HG03135 (cell line): ENCODE data around the gene KCNJ8.
"Not testable (repeated sequence)": the region's sequence is repeated elsewhere in the genome, so short reads cannot be mapped to it uniquely, and the experiment has no call there.

ENCODE experiments used
- ATAC-seq: cut with Tn5 transposase; IDR thresholded peaks from one replicate; pipeline ENCODE4 v1.9.1; 2021; ENCODE audit warnings: mild to moderate bottlenecking, moderate library complexity; ENCODE audit not compliant: unreplicated experiment

The KCNJ8 gene

DNA sequence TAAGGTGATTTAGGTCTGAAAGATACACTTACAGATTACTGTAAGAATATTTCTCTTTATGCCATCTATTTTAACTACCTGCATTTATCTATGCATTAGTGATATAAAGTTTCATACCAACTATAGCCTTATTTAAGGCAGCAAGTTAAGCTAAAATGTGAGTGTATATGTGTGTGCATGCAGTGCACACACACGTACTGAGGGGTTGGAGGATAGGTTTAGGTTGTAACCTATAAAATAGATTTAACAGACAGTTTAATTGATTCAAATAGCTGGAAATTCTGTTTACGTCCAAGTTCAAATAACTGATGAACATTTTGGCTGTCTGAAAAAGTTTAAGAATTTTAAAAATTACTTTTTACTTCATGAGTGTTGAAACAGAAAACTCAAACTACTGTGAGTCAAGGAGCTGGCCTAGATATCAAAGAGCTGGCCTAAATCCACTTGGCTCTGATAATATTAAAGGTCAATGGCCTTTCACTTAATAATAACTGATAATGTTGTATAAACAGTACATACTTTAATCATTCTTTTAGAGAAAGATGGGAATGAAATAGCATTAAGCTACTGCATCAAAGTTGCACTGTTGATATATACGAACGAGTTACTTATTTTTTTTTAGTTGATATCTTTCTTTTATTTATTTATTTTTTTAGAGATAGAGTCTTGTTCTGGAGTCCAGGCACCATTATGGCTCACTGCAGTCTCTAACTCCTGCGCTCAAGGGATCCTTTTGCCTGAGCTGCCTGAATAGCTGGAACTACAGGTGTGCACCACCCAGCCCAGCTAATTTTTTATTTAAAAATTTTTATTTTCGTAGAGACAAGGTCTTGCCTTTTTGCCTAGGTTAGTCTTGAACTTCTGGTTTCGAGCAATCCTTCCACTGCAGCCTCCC, 13.8 kb upstream of the KCNJ8 start:
- no peak for ATAC-seq

DNA sequence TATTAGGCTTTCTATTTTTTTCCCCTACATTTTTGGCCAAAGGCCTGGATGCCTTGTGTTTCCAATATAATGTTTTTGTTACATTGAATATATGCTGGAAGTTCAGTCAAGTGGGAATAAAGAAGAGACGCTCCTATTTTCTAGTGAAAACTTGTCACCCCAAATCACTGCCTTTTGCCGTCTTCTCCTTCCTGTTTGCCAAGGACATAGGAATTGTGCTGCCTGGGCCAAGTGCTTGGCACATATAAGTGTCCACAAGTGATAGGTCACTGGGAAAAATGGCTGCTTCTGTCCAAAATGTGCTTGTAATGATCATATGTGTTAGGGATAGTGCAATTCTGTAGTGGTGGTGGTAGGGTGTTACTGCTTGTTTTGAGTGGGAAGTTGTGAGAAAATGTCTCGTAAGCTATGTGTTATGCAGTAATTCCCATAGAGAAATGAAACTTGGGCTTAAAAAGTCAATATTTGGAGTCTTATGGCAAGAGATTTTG, 11.6 kb upstream of the KCNJ8 start:
- ATAC-seq: no peak

DNA sequence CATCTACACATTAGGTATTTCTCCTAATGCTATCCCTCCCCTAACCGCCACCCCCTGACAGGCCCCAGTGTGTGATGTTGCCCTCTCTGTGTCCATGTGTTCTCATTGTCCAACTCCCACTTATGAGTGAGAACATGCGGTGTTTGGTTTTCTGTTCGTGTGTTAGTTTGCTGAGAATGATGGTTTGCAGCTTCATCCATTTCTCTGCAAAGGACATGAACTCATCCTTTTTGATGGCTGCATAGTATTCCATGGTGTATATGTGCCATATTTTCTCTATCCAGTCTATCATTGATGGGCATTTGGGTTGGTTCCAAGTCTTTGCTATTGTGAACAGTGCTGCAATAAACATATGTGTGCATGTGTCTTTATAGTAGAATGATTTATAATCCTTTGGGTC, 8.2 kb upstream of the KCNJ8 start:
- not testable (repeated sequence) for ATAC-seq

DNA sequence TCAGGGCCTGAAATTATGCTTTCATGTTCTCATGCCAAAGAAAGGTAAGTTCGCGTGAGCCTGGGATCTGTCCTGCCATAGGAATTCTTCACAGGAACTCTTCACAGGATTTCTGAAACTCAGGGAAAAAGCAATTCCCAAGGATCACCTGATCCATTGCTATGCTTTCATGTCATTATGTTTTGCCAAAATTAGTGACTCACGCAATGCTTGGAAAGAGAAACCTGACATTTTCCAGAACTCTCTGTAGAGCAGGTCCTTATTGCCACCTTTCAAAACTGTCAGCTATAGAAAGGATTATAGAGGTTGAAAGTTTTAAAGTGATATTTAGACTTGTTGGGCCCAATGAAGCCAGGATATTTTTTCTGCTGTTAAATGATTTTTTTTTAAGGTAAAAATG, 6.3 kb upstream of the KCNJ8 start:
- no peak for ATAC-seq

DNA sequence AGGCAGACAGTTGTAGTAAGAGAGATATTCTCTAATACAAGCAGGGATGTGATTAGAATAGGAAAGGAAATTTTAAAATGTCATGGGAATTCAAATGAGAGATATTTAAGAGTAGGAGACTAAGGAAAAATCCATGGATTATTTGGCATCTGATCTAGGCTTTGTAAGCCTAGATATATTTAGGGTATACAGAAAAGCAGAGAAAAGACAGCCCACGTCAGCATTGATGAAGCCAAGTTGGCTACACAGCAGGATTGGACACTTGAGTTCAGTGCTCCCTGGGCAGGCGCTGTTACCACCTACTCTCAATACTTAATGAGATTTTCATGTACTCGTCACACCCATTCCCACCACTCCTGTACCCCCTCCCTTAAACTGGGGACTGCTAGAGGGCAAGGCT, 1.7 kb upstream of the KCNJ8 start:
- ATAC-seq: no peak

DNA sequence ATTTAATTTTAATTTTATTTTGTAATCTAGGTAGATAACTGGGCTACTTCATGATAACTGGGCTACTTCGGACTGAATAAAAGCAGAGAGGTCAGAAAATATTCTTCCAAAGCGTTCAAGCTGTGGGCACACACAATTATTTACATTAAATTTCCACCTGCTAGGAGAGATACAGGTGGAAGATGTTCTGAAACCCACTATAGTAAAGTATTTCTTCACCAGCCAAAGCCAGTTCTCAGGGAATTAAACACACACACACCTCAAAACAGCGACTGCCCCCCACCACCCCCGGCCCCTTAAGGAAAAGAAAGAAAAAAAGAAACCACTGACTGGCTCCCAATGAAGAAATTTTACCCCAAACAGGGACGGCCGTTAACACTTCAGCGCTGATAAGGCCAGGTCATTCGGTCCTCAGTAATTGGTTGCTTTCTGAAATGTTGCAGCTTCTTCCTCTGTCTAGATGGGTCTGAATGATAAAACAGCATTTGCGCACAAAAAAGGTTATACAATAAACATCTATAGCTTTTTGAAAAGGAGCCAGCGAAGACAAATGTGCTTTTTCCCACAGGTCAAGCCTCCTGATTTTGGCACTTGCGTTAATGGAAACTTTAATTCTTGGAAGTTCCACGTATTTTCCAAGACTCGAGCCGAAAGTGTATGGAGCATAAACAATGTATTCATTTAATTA, 771 bp upstream of the KCNJ8 start:
- ATAC-seq: no peak

DNA sequence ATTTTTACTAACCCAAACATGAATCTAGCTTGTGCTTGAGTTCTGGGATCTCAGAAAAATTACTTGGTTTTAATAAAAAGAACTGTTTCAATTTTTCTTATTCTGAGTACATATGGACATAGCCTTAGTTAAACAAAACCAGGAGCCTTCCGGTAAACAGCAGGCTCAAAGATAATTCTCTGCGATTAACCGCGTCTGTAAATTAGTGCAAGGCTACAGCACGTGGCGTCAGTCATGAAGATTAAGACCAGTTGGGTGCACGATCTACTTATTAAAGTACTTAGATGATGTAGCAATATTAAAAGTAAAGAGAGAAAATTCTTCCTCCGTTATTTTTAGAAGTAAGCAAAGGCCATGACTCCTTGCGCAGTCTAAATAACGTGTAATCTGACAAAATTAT, 700 bp downstream of the KCNJ8 start:
- ATAC-seq: no peak

DNA sequence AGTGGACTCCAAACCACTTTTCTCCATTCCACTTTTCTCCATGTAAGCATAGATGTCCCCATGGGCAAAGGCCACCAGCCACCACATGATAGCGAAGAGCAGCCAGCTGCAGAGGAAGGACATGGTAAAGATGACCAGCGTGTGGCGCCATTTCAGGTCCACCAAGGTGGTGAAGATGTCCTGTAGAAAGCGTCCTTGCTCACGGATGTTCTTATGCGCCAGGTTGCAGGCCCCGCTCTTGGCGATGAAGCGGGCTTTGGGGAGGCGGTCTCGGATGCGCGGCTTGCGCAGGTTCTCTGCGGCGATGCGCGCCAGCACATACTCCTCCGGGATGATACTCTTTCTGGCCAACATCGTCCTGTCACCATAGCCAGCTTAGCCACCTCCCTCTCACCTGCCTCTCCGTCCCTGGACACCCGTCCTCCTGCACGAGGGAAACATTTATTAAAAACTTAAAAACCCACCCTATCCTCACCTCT, 1.2 kb downstream of the KCNJ8 start:
- ATAC-seq: no peak

DNA sequence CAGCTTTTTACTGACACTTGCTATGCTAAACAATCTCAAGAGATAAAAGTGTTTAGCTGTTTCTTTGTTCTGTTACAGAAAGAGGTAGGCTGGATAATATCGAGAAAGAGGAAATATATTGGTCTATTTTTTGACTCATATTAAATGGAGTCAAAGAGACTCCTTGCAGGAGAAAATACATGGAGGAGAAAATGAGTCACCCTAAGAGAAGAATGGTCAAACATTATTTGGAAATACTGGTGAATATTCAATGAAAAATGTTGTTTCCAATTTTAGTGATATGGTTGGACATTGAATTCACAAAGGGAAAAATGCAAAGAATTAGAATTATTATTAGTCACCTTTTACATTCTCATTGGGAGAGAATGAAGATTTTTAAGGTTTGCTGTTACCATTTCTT, 3.2 kb downstream of the KCNJ8 start:
- ATAC-seq: no peak

DNA sequence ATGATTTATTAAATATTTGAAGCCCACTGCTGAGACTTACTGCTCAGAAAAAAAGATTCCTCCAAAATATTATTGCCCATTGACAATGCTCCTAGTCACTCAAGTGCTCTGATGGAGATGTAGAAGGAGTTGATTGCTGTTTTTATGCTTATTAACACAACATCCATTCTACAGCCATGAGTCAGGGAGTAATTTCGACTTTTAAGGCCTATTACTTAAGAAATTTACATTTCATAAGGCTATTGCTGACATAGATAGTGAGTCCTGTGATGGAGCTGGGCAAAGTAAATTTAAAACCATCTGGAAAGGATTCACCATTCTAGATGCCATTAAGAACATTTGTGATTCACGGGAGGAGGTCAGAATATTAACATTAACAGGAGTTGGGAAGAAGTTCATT, 5.2 kb downstream of the KCNJ8 start:
- ATAC-seq: no peak

DNA sequence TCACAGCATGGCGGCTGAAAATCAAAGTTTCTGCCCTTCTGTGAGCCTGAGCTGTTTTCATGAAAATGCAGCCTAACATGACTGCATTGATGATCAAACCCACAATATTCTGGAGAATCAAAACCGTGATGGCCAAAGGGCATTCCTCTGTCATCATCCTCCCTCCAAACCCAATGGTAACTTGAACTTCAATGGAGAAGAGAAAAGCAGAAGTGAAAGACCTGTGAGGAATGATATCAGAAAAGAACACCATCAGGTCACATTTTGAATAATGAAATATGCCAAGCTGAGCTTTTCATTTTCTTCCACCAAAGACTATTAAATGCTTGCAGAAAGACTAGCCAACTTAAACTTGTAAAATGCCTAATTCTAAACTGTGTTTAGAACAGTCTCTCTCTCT, 8.1 kb downstream of the KCNJ8 start:
- ATAC-seq: no peak

DNA sequence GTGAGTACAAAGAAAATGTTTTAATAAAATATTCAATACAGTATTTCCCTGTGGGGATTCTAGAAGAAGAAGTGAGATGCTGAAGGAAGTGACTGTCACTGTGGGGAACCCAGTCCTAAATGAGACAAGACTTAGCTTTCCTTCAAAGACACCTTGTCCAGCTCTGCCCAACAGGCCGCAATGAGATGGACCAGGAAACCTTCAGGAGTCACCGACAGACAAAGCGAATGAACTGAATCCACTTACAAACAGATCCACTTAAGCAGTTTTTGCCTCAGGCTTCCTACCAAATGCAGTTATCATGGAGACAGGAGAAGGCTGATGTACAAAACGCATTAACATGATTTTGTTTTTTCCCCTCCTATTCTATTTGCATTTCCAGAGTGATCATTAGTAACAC, 9.6 kb downstream of the KCNJ8 start:
- no peak for ATAC-seq

DNA sequence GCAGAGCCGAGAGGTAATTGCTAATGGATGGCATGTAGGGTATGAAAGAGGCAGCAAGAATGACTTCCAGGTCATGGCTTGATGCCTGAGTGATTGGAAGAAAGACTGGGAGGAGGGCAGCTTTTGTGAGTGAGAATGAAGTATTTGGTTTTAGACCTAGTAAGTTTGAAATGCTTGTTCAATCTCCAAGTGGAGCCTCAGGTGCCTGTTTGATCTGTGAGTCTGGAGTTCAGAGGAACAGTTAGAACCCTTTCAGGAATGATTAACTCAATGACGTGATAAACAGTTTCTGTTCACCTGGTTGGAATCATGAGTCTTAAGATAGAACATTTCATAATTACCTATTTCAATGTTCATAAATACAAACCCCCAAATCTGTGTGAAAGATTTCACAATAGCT, 10.4 kb downstream of the KCNJ8 start:
- ATAC-seq: no peak

DNA sequence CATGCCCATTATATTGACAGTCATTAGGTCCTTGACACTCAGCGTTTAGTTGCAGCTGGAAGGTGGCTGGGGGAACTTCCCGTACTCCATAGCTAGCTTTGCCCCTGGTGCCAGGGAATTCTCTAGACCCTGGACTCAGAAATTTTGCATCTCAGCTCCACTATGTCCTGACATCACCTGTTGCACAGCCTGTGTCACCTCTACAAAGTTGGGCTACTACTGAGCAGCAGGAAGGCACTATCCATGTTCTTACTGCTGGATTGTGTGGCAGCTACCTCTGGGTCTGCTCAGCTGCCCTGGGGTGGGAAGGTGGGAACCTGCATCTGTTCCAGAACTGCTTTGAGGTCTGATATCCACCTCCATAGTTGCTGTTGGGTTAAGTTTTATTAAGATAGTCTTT, 11.0 kb downstream of the KCNJ8 start:
- no peak for ATAC-seq

DNA sequence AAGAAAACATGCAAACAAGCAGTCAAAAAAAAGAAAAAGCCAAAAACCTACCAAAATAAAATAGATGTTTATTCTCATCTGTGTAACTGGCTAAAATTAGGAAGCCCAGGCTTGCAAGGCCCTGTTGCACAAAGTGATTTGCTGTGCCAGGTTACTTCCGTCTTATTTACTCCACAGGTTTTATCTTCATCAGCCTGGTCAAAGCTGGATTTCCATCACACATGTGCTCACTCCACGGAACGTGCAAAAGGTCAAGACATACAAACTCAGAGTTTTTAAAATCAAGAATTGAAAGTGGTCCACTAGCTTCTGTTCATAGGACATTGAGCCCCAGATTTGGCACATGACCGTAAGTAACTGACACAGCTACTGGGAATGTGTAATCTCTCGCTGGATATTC, 14.8 kb downstream of the KCNJ8 start:
- ATAC-seq: no peak

DNA sequence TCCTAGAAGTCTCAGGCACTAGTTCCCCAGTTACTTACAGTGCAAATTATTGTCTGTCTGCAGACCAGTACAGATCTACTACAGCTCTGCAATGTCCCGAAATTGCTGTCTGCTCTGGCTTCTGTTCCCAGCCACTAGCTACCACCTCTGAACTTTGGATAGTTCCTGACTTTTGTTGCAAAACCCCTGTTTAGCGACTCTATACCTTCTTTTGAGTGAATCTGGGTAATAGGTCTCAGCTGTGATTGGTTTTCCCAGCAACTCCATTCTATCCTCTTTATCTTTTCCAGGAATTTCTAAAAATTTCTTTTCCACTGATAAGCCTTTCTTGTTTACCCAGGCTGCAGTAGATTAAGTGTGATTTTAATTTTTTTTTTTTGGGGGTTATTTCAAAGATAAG, 16.8 kb downstream of the KCNJ8 start:
- no peak for ATAC-seq

DNA sequence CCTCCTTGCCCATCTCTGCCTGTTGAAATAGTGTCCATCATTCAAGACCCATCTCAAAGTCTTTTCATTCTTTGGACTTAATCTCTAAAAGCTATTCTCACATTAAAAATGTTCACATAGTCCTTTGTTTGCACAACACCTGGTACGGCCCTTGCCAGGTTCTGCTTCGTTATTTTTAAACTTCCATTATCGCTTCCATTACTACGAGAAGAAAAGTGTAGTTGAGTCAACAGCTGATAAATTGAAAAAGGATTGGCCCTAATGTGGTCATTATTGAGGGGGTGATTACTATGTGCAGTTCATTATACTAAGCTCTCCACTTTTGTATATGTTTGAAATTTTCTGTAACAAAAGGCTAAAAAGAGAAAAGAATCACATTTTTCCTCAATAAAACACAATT, 17.8 kb downstream of the KCNJ8 start:
- ATAC-seq: no peak

DNA sequence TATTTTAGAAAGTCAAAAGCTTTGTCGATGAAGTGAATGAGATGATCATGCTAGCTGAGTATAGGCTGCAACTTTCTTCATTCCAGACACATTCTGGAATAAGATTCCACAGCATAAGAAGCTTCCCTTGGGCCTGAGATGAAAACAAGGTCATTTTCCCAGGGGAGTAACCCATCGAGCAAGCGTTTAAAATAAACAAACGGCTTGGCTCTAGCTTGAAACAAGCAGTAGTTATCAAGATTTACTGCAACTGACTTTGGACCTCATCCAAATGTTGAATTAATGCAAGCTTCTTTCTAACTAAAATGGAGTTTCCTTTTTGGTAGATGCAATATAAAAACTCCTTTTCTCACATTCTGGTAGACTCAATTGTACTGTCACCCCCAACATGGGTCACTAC, 23.0 kb downstream of the KCNJ8 start:
- no peak for ATAC-seq

DNA sequence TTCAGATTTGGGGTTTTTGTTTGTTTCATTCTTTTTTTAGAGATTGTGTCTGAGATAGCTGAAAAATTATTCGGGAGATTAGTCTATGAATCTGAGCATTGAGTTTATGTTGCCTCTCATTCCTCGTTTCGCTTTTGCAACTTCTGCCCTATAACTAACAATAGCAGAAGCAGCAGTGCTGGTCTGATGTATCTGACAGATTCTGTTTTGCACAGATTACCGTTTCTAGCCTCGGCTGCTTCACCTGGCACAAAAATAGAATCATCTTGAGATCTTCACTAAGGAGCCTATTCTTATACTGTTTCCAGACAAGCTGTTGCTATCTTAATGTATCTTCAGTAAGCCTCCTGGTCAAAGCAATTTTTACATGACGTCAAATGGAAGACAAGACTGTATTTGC, 29.2 kb downstream of the KCNJ8 start:
- no peak for ATAC-seq

DNA sequence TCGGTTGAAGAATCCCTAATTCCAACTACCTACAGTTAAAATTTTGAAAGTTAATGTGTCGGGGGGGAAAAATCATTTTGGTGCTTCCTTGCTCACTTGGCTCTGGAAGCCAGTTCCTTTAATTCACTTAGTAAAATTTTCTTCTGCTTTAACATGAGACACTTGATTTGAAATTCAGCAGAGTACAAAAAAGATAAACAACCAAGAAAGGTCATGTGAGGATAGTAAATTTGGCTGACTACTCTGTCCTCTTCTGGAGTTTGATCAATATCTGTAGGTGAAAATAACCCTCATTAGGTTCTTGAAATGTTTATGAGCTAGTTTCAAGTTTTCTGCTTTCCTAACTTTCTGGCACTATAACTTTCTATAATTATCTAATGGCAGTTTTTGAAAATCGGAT, 43.4 kb downstream of the KCNJ8 start:
- ATAC-seq: no peak

DNA sequence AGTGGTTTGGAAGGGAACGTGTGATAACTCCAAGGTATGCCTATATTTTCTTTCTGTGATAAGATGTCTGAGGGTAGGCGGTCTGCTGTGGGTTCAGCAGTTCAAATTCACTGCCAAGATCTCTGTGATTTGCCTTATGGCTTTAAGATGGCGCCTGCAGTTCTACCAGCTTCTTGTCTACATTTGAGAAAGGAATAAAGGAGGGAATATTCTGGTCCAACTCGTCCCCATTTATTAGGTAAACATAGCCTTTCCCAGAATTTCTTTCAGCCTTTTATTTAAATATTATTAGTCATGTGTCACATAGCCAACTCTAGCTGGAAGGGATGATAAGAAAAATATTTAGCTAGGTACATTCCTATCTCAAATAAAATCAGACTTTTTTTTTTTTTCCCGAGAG, 48.8 kb downstream of the KCNJ8 start:
- ATAC-seq: no peak

DNA sequence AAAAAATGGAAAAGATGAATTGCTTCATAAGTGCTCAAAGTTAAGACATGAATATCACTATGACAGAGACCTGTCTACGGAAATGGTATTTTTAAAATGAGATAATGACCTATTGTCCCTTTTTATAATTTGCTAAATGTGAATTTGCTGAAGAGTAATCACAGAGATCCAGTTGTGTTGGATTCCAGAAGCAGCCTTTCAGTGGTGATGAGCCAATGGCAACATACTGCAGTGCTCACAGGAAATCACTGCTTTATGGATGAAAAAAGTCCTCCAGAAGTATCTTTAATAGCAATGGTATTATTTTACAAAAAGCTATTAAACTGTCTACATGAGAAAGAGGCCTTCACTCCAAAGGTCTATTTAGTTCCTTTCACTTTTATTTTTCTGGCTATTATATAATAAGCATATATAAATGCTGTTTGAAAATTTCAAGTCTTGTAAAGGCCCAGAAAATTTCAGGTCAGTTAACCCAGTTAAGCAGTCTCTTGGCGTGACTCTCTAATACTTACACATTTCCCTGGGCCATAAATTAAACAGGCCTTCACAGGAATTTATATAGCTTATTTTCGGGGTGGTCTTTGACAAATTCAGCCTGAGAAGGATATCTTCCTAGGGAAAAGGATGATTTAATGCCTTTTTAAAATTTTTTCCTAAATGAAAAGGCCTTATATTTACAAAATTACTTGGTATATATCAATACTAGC, 55.4 kb downstream of the KCNJ8 start:
- ATAC-seq: no peak
